Medulla oblongata (tissue), 1 donor: ENCODE results near the gene CACNG6.
"Not testable (repeated sequence)": the region's sequence is repeated elsewhere in the genome, so short reads cannot be mapped to it uniquely, and the experiment has no call there.

Source experiments
- DNase-seq: peaks from one replicate; pipeline ENCODE4 v3.0.0-alpha.2; 2015; ENCODE audit errors: extremely low spot score

The CACNG6 gene, protein sequence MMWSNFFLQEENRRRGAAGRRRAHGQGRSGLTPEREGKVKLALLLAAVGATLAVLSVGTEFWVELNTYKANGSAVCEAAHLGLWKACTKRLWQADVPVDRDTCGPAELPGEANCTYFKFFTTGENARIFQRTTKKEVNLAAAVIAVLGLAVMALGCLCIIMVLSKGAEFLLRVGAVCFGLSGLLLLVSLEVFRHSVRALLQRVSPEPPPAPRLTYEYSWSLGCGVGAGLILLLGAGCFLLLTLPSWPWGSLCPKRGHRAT

GRCh38 chr19:53991224-53992113, at the start of gene CACNG6:
TSS of gene CACNG6 (plus strand) at chr19:53991637. CDS start at chr19:53992878, 1,241 bp downstream.
- DNase-seq: no peak

- DNase-seq: no peak
Observed at GRCh38 chr19:53942001-53942786, 49.2 kb upstream of the CACNG6 start.

- DNase-seq: no peak
Observed at GRCh38 chr19:53944416-53944815, 47.0 kb upstream of the CACNG6 start.

GRCh38 chr19:53944933-53945332, 46.5 kb upstream of the CACNG6 start:
- DNase-seq: no peak

GRCh38 chr19:53945441-53945840, 46.0 kb upstream of the CACNG6 start:
- no peak for DNase-seq

DNA sequence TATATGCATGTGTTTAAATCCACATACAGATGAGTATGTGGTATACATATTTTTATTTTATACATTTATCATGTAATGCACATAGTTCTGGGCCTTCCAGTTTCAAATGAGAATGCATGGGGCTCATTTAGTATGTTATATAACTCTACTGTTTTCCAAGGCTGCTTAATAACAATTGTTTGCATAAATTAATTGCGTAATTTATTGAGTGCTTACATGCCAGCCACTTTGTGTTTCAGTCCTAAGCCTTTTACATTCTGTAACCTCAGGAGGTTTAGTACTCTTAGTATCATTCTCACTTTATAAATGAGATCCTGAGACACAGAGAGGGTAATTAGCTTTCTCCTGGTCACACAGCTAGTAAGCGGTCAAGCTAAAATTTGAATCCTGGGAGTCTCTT, 45.4 kb upstream of the CACNG6 start:
- DNase-seq: no peak

DNA sequence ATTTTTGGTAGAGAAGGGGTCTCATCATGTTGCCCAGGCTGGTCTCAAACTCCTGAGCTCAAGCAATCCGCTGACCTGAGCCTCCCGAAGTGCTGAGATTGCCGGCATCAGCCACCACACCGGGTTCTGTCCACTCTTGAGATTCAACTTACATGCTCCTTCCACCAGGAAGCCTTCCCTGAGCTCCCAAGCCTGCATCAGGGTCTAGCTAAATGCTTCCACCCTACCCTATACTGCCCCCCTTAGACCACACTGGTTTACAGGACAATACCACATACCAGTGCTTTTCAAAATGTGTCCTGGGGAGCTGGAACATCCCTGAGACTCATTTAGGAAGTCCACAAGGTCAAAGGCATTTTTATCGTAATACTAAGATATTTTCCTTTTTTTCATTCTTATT, 43.8 kb upstream of the CACNG6 start:
- DNase-seq: no peak

DNA sequence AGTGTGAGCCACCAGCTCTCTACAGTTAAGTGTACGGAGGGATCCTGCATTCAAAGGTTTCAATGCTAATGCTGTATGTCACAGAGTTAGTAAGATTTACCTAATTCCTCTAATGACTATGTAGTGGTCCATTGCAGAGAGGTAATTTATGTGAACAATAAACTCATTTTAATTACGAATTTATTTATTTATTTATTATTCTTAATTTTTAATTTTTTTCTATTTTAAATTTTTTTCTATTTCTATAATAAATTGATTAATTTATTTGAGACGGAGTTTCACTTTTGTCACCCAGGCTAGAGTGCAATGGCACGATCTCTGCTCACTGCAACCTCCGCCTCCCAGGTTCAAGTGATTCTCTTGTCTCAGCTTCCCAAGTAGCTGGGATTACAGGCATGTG, 42.8 kb upstream of the CACNG6 start:
- DNase-seq: not testable (repeated sequence)

DNA sequence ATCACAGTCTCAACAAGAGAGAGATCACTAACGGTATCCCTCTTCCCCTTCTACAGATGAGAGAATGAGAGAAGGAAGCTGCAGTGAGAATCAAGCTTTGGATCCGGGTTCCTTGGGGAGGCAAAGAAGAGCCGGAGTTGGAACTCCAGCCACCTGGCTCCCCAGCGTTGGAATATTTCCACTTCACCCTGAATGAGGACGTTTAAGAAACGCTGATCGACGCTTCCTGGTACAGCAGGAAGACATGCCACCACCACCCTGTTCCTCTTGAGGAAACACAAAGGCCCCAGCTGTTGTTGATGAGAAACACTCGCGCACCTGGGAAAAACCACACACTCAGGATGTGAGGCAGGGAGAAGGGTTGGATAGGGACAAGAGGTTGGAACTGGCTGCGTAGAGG, 40.0 kb upstream of the CACNG6 start:
- no peak for DNase-seq

- DNase-seq: no peak
Observed at GRCh38 chr19:53951947-53952346, 39.5 kb upstream of the CACNG6 start.

- no peak for DNase-seq
Observed at GRCh38 chr19:53953383-53953782, 38.1 kb upstream of the CACNG6 start.

- DNase-seq: no peak
Observed at GRCh38 chr19:53957448-53958167, 33.8 kb upstream of the CACNG6 start.

DNA sequence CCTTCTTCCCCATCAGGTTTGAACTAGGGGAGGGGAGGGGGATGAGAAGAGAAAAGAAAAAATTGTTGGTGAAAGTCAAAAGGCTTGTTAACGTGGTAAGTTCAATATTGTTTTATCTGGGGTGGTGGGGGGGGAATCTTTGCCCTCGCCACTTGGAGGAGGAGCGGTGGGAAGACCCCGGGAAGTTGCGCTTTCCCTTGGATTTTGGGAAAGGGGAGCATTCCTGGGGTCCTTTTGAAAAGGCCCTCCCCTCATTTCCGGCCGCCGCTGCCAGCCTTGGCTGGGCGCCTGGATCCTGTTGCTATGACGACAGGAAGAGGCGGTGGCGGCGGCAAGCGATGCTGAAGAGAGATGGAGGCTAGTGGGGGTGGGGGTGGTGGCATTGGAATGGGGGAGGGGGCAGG, 33.3 kb upstream of the CACNG6 start:
- DNase-seq: peak; percentile 33

DNA sequence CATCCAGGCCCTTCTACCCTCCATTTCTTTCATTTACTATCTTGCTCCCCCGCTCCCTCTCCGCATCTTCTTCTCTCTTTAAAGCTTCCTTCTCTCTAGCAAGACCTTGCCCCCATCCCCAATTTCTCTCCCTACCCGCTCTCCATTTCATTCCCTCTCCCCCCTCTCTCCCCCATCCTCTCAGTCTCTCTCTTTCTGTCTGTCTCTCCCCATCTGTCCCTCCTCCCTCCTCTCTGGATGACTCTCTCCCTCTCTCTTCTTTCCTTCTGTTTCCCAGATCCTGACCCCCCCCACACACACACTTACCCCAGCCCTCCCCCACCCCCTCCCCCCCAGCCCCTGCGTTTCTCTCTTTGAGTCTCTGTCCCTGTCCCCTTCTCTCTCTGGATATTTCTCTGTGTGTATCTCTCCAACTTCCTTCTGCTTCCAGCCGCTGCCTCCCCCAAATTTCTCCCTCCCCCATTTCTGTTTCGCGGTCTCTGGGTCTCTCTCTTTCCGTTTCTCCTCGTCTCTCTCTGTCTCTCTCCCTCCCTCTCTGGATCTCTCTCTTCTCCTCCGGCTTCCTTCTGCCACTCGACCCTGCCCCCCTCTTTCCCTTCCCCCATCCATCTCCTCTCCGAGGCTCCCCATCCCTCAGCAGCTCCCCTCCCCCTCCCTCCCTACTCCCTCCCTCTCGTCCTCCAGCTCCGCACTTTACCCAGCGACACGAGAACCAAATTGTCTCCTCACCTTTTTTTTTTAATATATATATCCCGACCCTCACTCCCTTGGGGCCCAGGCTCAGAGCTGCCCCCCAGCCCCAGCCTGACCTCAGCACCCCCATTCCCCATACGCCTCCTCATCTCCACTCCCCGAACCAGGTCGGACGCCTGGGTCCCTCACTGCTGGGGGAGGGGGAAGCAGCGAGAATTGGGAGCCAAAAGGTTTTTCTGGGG, 32.3 kb upstream of the CACNG6 start:
- no peak for DNase-seq

DNA sequence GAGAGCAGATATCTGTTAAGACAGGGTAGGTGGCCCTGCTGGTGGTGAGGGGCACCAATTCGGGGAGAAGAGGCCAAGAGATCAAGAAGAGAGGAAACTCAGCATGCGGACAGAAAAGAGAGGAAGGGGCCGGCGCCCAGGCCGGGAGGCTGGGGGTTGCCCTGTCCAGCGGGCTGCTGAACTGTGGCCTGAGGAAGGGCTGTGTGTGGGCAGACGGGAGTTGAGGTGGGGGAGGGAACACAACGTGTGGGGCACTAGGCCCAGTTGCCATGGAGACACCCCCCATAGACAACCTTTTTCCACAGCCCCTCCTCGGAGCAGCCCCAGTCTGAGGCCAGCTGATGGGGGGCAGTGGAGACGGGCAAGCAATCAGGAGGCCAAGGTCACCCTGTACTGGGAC, 31.2 kb upstream of the CACNG6 start:
- DNase-seq: no peak

- DNase-seq: no peak
Observed at GRCh38 chr19:53960886-53961285, 30.6 kb upstream of the CACNG6 start.

DNA sequence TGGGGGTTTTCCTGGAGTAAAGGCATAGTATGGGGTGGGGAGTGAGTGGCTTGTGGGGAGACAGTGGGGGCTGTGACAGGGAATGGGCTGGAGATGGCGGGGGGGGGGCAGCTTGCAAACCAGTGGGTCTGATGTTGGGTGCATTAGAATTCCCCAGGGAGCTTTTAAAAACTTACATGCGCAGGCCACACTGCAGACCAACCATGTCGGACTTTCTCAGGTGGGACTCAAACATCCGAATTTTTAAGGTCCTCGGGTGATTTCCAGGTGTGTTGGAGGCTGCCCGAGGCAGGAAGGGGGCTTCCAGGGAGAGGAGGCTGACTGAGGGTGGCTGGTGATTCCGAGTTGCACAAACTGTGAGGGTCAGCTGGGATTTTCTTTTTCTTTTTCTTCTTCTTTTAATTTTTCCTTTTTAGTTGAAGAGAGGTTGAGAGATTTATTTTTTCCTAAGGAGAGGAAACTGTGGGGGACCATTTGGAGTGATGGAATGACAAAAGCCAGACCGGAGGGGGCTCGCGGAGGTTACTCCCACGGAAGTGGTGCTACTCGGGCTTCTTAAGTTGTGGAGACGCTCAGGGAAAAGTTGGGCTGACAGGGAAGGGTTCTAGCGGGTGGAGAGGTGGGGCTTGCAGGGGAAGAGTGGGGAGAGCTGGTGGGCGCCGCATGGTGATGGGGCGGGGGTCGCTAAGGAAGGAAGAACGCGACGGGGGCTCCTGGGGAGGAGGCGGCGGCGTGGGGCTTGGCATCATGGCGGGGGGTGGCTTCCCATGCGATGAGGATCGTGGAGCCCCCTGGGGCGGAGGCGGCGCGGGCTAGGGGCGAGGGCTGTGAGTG, 29.7 kb upstream of the CACNG6 start:
- no peak for DNase-seq

- no peak for DNase-seq
Observed at GRCh38 chr19:53962887-53963431, 28.5 kb upstream of the CACNG6 start, which contains the start of gene CACNG8. TSS of gene CACNG8 (plus strand) at chr19:53962937.

GRCh38 chr19:53965091-53965490, 26.3 kb upstream of the CACNG6 start:
- no peak for DNase-seq
